LNCaP clone FGC (cell line): Measurements from ENCODE around the gene ZCCHC14.

ENCODE experiments used
- DNase-seq: peaks from one replicate; pipeline ENCODE4 v3.0.0-alpha.2; 2011; ENCODE audit warnings: low read depth
- H3K4me3 ChIP-seq: 2 replicates; pipeline ENCODE4 v1.5.1; 2011; ENCODE audit warnings: mild to moderate bottlenecking, low read depth, low read length, control low read depth
- CTCF ChIP-seq: IDR thresholded peaks from 2 replicates; pipeline ENCODE4 v1.5.1; 2012; ENCODE audit warnings: mild to moderate bottlenecking; ENCODE audit not compliant: control insufficient read depth, insufficient read depth; ENCODE audit errors: extremely low read depth

Gene ZCCHC14

GRCh38 chr16:87415441-87415840 lies 77.4 kb downstream of the ZCCHC14 start:
- no peak overlapping the region for H3K4me3 ChIP-seq
- DNase-seq, result no peak
- no peak for TF ChIP-seq CTCF

- H3K4me3 ChIP-seq, result no peak overlapping the region
- DNase-seq, result no peak
- TF ChIP-seq CTCF, result no peak
Measured at GRCh38 chr16:87414251-87414680, 78.6 kb downstream of the ZCCHC14 start.

GRCh38 chr16:87412996-87413421 lies 79.8 kb downstream of the ZCCHC14 start:
- DNase-seq, result no peak
- H3K4me3 ChIP-seq, result no peak overlapping the region
- no peak for TF ChIP-seq CTCF

GRCh38 chr16:87412371-87412995 lies 80.3 kb downstream of the ZCCHC14 start:
- no peak for TF ChIP-seq CTCF
- no peak for DNase-seq
- no peak overlapping the region for H3K4me3 ChIP-seq

GRCh38 chr16:87411375-87412271 lies 81.2 kb downstream of the ZCCHC14 start:
- DNase-seq, result no peak
- TF ChIP-seq CTCF, result no peak
- no peak overlapping the region for H3K4me3 ChIP-seq

GRCh38 chr16:87410968-87411367 lies 81.9 kb downstream of the ZCCHC14 start:
- TF ChIP-seq CTCF, result no peak
- no peak for DNase-seq

More at GRCh38 chr16:87410968-87411367, 81.9 kb downstream of the ZCCHC14 start:
- no peak overlapping the region for H3K4me3 ChIP-seq
